CD4-positive, alpha-beta T cell treated with Interleukin-10 for 1 hour (primary cell): ENCODE results near the gene HECTD4.
"Not testable (repeated sequence)": the region's sequence is repeated elsewhere in the genome, so short reads cannot be mapped to it uniquely, and the experiment has no call there.

Source experiments
- DNase-seq: peaks from one replicate; pipeline ENCODE4 v3.0.0-alpha.2; 2020

HECTD4 gene

DNA sequence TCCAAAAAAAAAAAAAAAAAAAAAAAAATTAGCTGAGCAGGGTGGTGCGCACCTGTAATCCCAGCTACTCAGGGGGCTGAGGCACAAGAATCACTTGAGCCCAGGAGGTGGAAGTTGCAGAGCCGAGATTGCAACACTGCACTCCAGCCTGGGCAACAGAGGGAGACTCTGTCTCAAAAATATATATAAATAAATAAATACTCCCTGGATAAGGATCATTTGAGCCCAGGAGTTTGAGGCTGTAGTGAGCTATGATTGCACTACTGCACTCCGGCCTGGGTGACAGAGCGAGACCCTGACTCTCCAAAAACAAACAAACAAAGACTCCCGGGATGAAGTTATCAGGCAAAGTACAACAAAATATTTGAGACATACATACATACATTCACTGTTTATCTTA lies 270.3 kb downstream of the HECTD4 start:
- no peak for DNase-seq

DNA sequence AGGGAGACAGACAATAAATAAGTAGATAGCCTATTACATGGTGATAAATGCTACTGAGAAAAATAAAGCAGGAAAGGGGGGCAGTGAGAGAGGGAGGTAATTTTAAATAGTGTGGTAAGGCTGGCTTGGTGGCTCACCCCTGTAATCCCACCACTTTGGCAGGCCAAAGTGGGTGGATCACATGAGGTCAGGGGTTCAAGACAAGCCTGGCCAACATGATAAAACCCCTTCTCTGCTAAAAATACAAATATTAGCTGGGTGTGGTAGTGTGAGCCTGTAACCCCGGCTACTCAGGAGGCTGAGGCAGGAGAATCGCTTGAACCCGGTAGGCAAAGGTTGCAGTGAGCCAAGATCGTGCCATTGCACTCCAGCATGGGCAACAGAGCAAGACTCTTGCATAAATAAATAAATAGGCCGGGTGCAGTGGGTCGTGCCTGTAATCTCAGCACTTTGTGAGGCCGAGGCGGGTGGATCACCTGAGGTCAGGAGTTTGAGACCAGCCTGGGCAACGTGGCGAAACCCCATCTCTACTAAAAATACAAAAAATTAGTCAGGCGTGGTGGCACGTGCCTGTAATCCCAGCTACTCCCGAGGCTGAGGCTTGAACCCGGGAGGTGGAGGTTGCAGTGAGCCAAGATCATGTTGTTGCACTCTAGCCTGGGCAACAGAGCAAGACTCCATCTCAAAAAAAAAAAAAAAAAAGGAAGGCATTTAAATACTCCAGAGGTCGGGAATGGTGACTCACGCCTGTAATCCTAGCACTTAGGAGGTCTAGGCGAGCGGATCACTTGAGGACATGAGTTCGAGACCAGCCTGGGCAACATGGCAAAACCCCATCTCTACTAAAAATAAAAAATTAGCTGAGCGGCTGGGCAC lies 271.2 kb downstream of the HECTD4 start:
- DNase-seq, result not testable (repeated sequence)
